Activated T-helper 1 cell treated with anti-CD3 and anti-CD28 coated beads, Interleukin-2, amount 50 U/mL, for 16 hours (primary cell): ENCODE measurements around the gene FRMPD4.

ENCODE experiments used
- DNase-seq, 2 donors: peaks; one replicate each; pipeline ENCODE4 v3.0.0-alpha.2; 2020; ENCODE audit warnings: low read depth in 1 of 2, low spot score in 1 of 2

Gene FRMPD4

GRCh38 chrX:12360383-12360782, 222.1 kb downstream of the FRMPD4 start:
- DNase-seq, result no peak

GRCh38 chrX:12360986-12361598, 222.8 kb downstream of the FRMPD4 start:
- DNase-seq, result no peak

DNA sequence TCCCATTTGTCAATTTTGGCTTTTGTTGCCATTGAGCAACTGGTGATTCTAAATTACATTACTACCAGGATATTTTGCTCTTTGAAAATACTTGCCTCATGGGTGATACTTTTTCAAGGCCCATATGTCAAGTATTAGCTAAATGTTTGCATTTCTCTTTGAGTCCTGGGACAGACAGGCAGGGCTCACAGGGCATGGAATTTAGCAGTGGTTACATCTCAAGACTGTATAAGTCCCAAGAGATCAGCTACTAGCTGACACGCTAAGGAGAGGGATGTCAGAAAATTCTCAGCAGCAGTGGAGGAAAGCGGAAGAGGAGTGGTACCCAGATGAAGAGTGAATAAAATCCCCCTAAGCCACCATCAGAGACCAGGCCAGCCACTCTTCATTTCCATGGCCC, 224.9 kb downstream of the FRMPD4 start:
- DNase-seq, result no peak

DNA sequence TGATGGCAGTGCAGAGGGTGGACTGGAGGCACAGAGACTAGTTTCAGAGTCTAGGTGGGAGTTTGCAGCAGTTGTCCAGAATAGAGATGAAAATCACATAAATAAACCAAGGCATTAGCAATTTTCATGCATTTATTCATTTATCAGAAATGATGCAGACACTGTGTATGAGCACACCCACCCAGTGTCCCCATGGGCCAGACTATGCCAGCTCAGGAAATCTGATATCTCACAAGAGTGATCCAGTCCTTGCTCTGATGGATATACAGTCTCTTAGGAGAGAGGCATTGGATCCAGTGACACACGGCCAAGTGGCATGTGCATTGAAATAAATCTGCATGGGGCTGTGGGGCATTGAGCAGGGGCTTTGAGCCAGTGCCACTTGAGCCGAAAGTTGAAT, 228.2 kb downstream of the FRMPD4 start:
- no peak for DNase-seq

- no peak for DNase-seq
Measured at GRCh38 chrX:12367254-12367653, 229.0 kb downstream of the FRMPD4 start.

DNA sequence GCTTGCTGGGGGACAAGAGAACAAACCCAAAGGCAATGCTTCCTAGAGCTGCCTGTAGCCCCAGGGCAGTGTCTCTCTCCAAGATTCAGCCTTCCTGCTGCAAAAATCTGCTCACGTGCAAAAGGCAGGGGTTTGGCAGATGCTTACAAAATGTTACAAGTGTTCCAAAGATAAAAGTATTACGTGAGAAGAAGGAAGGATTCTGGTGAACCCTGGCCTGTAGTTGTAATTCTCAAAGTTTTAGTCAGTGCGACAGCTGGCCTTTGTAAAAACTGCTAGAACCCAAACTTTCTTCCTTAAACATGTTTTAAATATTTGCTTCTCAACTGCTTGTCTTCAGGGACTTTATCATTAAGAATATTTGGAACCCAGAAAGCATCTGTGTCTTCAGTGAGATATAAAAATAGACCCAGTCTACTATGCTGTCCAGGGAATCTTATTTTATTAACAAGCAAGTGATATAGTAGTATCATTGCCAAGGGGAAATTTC, 232.3 kb downstream of the FRMPD4 start:
- DNase-seq, result no peak

DNA sequence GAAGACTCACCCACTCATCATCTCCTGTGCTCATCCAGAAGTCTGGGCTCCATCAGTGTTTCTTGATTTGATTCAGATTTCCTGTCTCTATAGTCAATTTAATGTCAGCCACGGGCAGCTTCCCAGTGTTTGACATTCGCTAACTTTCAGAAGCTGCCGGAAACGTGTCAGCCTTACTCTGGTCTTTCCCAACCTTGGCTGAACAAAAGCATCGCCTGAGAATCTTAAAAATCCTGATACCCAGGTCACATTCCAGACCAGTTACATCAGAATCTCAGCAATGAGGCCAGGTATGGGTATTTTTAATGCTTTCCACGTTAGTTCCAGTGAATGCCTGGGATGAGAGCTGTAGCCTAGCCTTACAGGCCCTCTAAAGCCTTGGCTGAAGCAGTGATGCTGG, 233.8 kb downstream of the FRMPD4 start:
- no peak for DNase-seq

GRCh38 chrX:12374286-12374685, 236.0 kb downstream of the FRMPD4 start:
- no peak for DNase-seq

- DNase-seq, result no peak
Measured at GRCh38 chrX:12378253-12378652, 240.0 kb downstream of the FRMPD4 start.

DNA sequence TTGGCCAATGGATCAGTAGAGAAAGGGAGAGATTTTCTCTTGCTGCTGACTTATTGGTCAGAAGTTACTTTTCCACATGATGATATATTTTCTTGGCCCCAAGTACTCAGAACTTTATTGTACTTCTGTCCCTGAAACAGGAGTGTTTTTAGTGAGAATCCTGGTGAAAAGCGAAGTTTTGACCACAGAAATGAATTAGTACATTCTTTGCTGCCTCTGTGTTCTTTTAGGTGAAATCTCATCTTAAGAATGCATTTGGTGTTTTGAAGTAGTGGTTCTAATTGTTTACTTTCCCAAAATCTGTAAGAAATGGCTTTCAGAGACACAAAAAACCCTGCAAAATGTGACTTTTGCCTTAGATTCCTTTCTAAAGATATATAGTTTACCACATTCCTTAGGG, 240.4 kb downstream of the FRMPD4 start:
- DNase-seq, result no peak

DNA sequence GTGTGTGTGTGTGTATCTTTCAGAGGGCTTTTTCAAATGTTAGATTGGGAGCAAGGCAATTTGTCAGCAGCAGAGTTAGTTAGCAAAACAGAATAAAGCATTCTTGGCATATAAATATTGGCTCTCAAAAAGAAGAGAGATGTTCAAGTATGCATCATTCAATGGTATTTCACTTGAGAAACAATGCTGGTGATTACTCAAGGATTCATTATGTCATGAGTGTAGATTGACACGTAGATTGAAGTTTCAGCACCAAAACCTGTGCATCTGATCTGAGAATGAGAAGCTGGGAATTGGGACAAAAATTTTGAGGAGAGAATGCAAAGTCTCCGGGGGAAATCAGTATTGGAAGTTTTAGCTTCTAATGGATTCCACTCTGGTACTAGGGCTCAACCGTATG, 241.4 kb downstream of the FRMPD4 start:
- DNase-seq, result no peak

GRCh38 chrX:12383196-12383595, 244.9 kb downstream of the FRMPD4 start:
- DNase-seq, result no peak

GRCh38 chrX:12390301-12390700, 252.0 kb downstream of the FRMPD4 start:
- no peak for DNase-seq

DNA sequence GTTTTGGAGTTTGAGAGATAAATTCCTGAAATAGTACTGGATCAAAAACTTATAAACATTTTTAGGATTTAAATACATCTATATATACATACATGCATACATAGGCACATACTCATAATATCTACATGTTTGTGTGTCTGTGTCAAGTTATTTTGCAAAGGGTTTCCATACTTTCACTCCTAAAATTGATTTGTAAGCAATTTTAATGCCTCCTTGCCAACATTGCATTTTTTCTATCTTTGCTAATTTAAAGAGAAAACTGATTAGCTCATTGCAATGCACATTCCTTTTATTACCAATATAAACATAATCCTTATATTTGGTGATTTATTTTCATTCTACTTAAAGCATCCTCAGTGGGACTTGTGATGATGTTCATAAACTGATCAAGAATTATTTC, 258.3 kb downstream of the FRMPD4 start:
- DNase-seq, result no peak

- no peak for DNase-seq
Measured at GRCh38 chrX:12400218-12400617, 261.9 kb downstream of the FRMPD4 start.

- no peak for DNase-seq
Measured at GRCh38 chrX:12401252-12401651, 263.0 kb downstream of the FRMPD4 start.

GRCh38 chrX:12403474-12404082, 265.3 kb downstream of the FRMPD4 start:
- no peak for DNase-seq

DNA sequence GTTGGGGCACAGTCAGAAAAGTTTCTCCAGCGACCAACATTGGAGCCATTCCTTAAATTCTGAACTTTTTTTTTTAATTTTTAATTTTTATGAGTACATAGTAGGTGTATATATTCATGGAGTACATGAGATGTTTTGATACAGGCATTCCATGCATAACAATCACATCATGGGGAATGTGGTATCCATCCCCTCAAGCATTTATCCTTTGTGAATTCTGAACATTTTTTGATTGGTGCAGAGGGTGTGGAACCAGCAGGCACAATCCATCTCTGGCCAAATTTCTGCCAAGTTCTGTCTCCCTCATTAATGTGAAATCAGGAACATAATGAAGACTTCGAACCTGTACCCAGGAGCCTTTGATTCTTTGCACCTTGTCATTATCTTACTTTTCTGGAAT, 267.0 kb downstream of the FRMPD4 start:
- no peak for DNase-seq

GRCh38 chrX:12410523-12410922, 272.2 kb downstream of the FRMPD4 start:
- DNase-seq, result no peak

DNA sequence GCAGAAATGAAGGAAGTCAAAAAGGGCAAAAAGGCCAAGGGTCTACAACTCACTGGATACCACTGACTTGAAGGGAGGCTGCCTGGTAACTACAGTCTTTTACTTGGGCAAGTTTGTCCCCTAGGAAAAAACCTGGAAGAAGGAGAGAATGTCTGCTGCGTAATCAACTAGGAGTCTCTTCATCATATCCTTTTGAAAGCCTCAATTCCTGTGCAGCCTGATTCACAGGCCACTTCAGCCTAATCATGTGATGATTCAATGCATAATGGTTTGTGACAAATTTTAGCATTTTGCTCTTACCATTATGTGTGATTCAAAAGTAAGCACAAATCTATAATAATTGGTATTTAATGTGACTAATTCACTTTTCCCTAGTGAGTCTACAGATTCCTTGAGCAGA, 273.6 kb downstream of the FRMPD4 start:
- DNase-seq, result no peak

DNA sequence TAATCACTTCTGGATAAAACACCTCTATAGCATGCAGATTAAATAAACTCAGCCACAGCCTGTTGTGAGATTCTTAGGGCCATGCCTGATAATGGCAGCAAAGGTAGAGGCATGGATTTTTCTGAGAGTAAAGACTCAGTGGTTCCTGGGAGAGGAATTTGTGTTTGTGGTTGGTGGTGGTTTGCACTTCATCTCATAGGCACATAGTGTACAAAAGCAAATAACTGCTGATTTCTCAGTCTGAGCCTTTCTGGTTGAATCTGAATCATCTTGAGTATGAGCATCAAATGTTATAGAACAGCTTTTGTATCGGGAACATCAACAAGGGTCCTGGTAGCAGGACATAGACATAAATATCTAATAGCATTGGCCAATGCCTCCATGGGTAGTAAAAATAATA, 274.3 kb downstream of the FRMPD4 start:
- DNase-seq, result no peak

- no peak for DNase-seq
Measured at GRCh38 chrX:12419591-12419990, 281.3 kb downstream of the FRMPD4 start.

DNA sequence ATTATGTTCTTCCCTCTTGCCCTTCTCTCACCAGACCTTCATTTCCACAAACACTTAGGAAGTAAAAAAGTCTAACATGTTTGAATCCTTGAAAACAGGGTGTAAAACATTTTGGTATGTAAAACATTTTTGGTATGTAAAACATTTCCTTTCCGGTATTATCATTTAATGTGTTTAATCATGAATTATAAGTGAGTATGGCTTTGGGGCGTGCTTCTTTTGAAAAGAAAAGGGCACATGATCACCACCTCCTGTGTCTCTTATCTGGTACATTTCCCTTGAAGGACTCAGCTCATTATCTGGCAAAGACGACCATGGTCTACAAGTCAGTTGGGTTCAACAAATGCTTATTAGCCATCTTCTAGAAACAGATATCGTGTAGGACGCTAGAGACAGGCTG, 283.6 kb downstream of the FRMPD4 start:
- DNase-seq, result no peak
